ENCODE measurements around the gene RASA3. TPM values are rescaled to one million over a fixed set of nuclear protein-coding genes. Genes with fewer than 3 reads are reported as not detected.
A peak's percentile ranks its signal among the peaks of the same experiment; 100 is the strongest.
"Not testable (repeated sequence)": the region's sequence is repeated elsewhere in the genome, so short reads cannot be mapped to it uniquely, and the experiment has no call there.

Gene RASA3
- total RNA-seq, 1 donor from 2014 or later: 11.7 TPM

DNA sequence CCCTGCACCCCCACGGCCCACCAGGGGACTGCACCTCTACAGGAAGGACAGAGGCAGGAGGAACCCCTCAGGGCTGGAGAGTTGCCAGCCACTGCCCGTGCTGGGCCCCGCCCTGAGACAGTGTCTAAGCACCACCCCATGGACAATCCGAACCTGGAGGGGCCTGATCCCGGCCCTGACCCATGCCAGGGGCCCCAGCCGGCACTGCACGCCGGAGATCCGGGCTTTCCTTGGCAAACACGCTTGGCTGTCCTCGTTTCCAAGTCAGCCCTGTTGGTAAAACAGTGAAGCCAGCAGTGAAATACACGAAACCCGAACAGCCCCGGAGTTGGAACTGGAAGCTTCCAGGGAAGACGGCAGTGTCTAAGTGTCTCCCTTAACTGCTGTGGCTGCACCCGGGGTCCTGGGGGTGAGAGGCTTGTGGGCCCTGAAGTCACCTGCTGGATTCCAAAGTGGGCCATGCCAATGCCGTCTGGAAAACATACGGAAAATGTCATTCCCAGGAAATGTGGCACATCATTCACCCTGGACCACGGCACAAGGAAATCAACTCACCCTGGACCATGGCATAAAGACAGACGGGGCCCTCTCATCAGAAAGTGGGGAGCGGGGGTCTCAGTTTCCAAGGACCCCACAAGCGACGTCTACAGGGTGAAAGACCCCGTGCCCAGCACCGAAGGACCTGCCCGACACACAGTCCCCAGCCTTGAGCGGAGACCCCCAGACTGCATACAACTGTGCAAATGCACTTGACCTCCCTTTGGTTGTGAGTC, 30.9 kb downstream of the RASA3 start:
- DNase-seq (ENCODE audit: low spot score): no peak

DNA sequence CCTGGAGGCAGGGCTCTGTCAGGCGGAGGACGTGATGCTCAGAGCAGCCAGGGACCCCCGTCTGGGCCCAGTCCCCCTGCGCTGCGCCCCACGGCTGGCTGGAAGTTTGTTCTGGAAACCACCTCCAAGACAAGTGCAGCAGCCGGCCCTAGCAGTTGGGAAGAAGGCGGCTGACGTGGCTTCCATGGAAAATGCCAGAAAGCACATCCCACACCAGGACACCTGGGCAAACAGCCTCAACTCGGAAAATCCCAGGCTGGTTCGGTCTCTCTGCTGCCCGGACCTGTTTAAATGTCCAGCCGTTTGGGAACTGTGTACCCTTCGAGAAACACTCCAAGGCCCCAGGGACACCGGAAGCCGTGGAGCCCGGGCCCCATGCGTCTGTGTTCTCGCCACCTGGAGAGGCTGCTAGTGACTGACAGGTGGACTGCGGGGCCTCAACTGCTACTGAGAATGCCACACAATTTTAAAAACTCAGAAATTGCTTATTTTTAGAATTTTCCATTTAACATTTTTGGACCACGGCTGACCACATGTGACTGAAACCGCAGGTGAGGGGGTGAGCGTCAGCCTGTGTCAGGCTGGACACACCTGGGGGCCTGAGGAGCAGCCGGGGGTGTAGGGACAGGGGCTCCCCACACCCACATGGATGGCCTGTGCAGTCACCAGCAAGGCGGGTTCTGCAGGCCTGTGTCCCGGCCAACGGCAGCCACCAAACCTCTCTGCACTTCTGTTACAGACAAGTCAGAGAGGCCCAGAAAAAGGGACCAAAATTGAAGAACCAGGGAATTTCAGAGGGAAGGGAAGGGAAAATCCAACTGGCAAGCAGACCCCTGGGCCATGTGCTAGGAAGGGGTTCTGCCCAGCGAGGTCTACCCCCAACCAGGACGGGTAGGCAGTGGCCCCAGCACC, 31.7 kb downstream of the RASA3 start:
- no peak for DNase-seq (ENCODE audit: low spot score)

DNA sequence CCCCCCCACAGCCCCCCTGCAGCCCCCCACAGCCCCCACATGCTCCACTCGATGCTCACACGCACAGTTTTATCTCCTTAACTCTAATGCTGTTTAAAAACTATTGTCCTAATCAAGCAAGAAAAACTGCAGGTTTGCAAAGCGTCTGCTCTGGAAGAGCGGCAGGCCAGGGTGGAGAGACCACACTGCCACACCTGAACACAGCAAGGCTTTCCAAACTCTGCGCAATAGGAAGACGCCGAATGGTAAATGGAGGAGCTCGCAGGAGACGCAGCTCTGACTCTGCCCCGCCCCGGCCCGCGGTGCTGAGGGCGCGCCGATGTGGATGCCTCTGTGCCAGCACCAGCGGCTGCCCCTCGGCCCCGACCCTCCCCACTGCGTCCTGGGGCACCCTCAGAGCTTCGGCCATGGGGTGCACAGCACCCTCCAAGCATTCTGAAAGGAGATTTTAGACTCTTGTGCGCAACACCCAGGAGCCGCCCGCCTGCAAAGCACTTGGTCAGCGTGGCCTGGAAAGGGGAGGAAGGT, 32.4 kb downstream of the RASA3 start:
- DNase-seq (ENCODE audit: low spot score): no peak

DNA sequence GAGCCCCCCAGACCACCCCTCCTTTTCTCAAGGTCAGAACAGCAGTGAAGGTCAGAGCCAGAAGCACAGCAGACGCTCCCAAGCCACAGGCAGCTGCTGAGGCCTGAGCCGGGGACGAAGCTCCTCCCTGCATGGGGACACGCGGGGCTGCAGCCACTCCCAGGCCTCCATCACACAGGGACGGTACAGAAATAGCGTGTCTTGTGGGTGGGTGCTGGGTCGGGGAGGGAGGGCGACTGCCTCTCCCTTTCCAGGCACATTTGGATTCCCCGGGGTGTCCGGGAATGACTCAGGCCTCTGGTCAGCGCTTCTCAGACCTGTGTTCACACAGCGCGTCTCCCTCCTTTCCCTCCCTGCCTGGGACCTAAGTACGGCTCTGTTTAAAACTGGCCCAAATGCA, 33.2 kb downstream of the RASA3 start:
- DNase-seq (ENCODE audit: low spot score): peak; percentile 57

DNA sequence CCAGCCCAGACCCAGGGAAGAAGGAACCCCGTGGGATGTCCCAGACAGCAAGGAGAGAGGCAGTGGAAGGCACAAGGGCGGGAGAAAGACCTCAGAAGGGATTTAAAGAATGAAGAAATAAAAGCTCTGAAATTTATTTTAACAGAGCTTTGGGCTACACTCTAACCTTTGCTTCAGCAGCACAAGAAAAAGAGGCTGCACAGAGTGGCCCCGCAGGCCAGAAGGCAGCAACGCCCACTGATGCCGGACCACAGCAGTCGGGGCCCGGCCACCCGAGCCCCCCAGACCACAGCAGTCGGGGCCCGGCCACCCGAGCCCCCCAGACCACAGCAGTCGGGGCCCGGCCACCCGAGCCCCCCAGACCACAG, 33.8 kb downstream of the RASA3 start:
- DNase-seq (ENCODE audit: low spot score): not testable (repeated sequence)

DNA sequence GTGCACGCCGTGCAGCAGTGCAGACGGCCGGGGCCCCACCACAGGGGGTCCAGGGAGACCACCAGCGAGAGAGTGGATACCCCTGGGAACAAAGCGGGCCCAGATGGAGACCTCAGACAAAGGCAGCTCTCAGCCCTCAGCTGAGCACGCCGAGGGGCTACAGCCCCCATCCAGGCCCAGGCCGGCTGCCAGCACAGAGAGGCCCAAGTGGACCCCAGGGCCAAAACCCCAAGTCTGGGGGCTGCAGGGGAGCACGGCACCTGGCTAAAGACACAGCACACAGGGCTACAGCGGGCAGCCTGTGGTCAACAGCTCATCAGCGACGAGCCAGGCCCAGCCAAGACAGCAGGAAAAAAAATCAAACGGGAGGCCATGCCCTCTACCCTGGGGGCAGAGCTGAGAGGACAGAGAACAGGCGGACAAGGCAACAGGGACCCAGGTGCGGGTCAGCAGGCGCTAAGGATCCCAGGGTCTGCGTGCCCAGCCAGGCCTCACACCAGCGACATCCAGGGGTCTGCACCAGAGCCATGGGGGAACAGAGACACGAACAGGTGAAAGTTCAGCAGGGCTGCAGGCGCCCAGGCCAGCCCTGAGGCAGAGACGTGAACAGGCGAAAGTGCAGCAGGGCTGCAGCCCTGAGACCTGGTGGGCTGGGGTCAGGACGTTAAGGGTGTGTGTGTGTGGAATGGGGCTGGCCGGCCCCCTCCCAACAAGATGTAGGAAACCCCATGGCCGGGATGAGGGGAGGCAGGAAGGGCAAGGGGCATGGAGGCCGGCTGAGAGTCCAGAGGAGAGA, 34.3 kb downstream of the RASA3 start:
- no peak for DNase-seq (ENCODE audit: low spot score)

DNA sequence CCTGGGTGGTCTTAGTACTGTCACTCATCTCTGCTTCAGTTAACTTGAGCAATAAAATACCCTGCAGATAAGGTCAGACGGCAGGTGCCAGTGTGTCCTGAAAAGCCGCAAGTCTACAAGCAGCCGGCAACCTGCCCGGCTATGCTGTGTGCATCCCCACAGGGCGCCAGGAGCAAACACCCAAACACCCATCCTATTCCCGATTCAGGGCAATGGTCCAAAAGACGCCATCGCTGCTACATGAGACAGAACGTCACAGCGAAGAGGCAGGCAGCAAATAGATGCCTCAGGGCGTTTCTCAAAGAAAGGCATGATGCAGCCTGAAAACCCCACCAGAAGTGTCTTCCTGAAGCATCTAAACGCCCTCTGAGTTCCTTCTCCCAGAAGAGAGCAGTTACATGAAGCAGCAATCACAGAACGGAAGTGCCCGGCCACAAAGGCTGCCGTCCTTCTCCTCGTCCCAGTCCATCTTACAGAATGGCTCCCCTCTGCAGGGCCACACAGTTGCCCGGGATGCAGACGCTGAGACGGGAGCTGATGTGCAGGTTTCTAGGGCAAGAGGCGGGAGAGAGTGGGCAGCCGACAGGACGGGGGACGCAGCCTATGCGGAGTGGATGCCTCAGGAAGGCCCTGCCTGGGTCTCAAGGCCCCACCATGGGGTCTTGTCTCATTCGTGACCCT, 35.1 kb downstream of the RASA3 start:
- DNase-seq (ENCODE audit: low spot score): no peak

DNA sequence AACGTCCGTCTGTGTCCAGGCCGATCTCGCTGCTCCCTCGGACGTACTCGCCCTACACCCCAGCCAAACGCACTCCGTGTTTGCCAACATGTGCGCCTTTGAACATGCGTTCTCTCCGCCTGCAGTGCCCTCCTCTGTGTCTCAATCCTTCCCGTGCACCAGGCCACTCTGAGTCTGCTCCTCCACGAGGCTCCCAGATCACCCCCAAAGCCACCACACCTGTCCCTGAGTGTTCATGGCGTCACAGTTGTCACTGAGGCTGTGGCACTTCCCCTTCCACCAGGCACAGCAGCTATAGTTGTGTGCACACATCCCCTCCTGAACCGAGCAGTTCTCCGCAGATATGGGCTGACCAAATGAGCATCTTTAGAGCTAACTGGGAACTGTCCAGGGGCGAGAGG, 35.6 kb downstream of the RASA3 start:
- DNase-seq (ENCODE audit: low spot score): no peak

DNA sequence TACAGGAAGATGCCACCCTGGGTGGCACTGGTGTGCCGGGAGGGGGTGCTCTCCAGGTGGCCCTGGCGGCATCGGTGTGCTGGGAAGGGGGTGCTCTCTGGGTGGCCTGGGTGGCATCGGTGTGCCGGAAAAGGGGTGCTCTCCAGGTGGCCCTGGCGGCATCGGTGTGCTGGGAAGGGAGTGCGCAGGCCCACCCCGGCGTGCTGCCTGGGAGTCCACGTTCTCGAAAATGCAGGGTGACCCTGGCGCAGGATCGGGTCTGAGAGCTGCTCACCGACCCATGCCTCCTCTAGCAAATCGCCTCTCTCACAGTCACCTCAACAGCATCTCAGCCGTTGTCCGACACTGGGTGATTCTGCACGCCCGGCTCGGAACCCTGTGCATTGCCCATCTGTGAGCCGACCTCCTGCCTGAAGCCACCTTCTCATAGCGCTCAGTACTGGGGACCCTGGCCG, 36.4 kb downstream of the RASA3 start:
- DNase-seq (ENCODE audit: low spot score): no peak

DNA sequence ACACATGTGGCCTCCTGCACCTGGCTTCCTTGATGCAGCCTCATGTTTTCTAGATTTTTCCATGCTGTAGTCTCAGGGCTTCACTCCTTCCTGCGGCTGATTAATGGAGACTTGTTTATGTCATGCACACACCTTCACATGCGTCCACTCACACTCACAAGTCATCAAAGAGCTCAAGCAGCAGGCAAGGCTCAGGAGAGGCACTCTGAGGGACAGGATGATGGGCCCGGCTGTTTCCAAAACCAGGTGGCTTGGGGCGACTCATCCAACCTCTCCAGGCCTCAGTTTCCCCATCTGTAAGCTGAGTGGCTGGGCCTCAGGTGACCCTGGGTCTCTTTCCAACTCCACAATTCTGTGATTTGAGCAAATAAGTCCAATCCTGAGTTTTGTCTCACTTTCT, 36.9 kb downstream of the RASA3 start:
- no peak for DNase-seq (ENCODE audit: low spot score)

DNA sequence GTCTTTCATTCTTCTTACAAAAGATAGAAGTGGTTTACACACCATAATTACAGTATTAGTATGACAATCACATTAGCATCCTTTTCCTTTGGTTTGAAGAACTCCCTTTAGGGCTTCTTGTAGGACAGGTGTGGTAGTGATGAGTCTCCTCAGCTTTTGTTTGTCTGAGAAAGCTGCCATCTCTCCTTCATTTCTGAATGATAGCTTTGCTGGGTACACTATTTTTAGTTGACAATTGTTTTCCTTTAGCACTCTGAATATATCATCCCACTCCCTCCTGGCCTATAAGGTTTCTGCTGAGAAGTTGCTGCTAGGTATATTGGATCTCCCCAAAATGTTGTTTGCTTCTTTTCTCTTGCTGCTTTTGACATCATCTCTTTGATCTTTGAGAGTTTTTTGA, 39.3 kb downstream of the RASA3 start:
- DNase-seq (ENCODE audit: low spot score): no peak

DNA sequence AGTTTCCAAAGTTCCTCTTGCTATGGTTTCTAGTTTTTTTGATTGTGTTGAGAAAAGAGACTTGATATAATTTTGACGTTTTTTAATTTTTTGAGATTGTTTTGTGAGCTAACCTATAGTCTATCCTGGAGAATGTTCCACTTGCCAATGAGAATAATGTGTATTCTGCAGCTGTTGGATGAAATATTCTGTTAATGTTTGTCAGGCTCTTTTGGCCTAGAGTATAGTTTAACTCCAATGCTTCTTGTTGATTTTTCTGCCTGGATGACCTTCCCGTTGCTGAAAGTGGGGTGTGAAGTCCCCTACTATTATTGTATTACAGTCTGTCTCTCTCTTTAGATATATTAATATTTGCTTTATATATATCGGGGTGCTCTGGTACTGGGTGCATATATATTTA, 40.0 kb downstream of the RASA3 start:
- no peak for DNase-seq (ENCODE audit: low spot score)

DNA sequence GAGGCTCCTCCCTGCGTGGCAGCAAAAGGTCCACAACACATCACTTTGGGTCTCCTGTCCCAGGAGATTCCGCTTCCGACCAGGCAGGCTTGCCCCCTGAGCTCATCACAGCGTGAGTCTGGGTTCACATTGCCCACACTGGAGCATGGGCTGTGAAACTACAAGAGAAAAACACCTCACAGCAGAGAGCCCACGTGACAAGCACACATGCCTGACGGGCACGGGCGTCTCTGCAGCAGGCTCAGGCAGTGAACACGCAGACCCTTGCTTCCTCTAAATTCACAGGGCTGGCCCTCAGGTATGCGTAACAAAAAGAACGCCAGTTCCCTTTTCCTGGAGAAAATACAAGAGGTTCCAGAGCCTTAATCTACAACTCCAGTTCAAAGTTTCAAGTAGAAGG, 41.9 kb downstream of the RASA3 start:
- DNase-seq (ENCODE audit: low spot score): no peak

DNA sequence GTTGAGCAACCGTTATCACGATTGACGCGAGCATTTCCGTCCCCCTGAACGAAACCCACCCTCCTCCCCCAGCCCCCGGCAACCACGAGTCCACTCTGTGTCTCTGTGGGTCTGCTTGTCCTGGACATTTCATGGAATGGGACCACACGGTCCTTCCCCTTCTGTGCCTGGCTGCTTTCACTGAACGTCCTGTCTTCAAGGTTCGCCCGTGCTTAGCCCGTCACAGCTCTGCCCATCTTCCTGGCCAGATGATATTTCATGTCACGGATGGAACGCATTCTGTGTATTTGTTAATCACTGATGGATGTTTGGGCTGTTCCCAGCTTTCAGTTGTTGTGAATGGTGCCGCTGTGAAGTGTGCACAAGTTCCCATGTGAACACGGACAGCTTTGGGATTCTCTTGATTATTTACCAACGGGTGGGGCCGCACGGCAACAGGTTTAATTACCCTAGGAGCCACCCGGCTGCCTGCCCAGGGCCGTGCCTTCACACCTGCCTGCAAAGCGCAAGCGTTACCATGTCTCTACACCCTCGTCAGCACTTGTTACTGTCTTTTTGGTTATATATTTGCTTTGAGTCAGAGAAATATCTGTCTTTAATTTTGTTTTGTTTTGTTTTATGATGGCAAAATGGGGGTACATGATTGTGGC, 42.5 kb downstream of the RASA3 start:
- no peak for DNase-seq (ENCODE audit: low spot score)

DNA sequence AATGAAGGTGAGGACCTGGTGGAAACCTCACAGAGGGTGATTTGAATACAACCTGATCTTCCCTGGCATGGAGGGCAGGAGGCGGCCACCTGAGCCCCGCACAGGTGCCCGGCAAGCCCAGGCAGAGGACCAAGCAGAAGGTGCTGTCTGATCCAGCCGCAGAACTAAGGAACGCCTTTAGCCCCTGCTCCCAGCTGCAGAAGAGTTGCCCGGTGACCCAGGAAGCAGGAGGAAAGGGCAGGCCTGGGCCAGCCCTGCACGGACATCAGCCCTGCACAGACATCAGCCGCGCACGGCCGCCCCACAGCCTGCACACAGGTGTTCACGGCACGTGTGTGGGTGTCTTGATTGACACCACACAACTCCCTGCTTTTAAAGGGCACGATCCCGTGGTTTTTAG, 43.1 kb downstream of the RASA3 start:
- no peak for DNase-seq (ENCODE audit: low spot score)

DNA sequence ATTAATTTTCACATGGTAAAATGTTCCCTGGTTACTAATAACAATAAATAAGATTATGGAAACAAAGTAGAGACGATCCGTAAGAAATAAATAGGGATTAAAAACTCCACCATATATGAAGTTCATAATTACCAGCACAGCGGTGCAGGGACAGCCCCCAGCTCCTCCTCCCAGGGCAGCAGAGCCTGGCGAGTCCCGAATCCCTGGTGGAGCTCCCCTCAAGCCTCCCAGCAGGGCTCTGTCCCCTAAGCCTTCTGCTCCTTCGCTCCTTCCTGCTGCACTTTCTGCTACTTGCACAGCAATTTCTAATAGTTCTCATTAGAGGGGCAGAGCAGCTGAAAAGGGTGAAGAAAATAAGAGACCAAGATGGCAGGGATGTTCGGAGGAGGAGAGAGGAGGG, 43.6 kb downstream of the RASA3 start:
- no peak for DNase-seq (ENCODE audit: low spot score)

DNA sequence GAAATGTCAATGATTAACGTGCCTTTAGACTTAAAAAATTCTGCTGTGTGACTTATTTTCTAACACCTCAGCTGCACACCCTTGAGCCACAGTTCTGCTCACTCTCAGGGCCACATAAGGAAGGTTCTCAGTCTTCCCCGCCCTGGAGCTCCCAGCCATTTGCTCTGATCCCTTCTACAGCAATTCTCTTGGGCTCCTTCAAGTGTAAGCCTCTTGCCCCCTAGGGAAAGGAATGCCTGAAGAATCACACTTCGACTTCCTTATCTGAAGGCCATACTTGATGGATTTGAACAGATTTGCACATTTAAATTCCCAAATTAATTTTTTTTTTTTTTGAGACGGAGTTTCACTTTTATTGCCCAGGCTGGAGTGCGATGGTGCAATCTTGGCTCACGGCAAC, 44.2 kb downstream of the RASA3 start:
- no peak for DNase-seq (ENCODE audit: low spot score)

DNA sequence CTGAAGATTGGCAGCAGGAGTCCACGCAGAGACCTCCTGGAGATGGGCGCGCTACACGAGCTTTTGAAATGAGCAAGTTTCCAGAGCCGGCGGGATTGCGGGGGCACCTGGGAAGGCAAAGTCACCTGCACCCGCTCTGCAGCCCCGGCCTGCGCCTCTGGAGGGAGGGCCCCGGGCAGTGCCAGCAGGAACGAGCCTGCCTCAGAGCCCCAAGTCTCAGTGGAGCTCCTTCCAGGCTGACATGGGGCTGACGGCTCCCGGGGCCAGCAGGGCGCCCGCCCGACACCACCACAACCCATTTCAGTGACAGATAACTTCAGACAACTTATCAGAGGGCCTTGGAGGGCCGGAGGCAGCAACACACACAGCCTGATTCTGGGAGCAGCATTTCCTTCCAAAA, 45.0 kb downstream of the RASA3 start:
- no peak for DNase-seq (ENCODE audit: low spot score)

DNA sequence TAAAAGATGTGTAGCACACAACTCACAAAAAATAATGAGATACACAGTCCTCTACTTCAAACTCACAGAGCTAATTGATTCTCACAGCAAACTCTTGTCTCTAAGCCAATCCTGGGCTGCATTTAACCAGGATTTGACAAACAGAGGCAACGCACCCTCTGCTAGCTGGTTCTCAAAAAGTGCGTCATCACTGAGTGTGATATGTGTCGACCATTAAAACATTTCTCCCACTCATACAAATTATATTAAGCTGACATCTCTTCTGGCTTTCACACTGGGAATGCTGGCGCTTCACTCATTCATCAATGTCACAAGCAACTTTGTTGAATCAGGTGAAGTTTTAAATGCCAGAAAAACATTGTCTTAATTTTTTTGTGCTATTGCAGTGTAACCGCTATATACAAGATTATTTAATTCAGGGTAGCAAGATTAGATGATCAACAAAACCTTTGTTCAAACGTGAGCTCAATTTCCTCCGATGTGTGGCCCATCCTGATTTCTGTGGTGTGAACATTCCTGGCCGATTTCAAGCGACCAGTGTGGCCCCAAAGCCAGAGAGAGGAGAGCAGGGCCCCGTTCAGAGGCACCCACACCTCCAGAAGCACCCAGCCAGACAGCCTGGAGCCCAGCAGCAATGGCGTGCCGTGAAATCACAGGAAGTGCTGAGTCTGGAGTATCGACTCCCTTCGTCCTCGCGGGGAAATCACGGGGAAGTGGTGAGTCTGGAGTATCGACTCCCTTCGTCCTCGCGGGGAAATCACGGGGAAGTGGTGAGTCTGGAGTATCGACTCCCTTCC, 49.4 kb downstream of the RASA3 start:
- DNase-seq (ENCODE audit: low spot score): no peak

All from mucosa of gallbladder (tissue), 1 donor.